HG03108 (cell line): ENCODE data around the gene LRIG3.
"Not testable (repeated sequence)": the region's sequence is repeated elsewhere in the genome, so short reads cannot be mapped to it uniquely, and the experiment has no call there.

ENCODE experiments used
- ATAC-seq: cut with Tn5 transposase; IDR thresholded peaks from one replicate; pipeline ENCODE4 v1.9.1; 2021; ENCODE audit warnings: moderate library complexity; ENCODE audit not compliant: unreplicated experiment

LRIG3 gene

DNA sequence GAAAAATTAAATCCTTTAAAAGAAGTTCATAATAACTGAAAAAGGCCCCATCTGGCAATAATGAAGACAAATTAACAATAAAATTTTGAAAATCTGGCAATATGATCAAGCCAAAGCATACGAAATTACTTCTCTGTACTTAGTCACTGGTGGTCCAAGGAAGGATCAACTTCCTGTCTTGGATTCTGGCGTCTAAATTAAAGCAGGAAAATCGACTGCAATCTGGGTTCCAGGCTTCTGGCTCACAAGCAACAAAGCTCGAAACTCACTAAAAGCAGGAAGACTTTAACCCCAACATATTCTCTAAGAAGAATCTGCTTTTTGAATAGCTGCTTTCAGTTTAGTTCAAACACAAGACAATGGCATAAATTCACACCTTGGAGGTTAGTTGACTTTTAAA, 49.7 kb downstream of the LRIG3 start:
- ATAC-seq = no peak

DNA sequence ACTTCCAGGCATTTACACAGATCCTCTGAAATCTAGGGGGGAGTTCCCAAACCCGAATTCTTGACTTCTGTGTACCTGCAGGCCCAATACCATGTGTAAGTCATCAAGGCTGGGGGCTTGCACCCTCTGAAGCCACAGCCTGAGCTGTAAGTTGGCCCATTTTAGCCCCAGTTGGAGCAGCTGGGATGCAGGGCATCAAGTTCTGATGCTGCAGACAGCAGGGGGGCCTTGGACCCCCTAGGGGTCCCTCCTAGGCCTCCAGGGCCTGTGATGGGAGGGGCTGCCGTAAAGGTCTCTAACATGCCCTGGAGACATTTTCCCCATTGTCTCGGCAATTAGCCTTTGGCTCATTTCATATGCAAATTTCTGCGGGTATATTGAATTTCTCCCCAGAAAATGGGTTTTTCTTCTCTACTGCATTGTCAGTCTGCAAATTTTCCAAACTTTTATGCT, 59.5 kb downstream of the LRIG3 start:
- ATAC-seq = no peak

DNA sequence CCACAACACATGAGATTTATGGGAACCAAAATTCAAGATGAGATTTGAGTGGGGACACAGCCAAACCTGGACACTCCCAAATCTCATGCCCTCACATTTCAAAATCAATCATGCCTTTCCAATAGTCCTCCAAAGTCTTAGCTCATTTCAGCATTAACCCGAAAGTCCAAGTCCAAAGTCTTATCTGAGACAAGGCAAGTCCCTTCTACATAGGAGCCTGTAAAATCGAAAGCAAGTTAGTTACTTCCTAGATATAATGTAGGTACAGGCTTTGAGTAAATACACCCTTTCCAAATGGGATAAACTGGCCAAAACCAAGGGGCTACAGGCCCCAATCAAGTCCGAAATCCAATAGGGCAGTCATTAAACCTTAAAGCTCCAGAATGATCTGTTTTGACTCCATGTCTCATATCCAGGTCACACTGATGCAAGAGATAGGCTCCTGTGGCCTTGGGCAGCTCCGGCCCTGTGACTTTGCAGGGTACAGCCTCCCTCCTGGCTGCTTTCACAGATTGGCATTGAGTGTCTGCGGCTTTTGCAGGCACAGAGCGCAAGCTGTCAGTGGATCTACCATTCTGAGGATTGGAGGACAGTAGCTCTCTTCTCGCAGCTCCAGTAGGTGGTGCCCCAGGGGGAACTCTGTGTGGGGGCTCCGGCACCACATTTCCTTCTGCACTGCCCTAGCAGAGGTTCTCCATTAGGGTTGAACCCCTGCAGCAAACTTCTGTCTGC, 60.1 kb downstream of the LRIG3 start:
- no peak for ATAC-seq

DNA sequence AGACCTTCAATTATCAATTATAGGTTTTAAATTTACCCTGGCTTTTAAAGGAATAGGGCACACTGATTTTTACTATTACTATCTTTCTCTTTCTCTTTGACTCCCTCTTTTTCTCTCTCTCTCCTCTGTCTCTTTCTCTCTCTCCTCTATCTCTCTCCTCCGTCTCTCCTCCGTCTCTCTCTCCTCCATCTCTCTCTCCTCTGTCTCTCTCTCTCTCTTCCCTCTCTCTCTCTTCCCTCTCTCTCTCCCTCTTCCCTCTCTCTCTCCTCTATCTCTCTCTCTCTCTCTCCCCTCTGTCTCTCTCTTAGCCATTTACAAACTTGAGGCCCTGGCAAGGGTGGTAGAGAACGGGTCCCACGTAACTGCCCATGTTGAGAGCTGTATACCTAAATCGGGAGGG, 62.3 kb downstream of the LRIG3 start:
- no peak for ATAC-seq

DNA sequence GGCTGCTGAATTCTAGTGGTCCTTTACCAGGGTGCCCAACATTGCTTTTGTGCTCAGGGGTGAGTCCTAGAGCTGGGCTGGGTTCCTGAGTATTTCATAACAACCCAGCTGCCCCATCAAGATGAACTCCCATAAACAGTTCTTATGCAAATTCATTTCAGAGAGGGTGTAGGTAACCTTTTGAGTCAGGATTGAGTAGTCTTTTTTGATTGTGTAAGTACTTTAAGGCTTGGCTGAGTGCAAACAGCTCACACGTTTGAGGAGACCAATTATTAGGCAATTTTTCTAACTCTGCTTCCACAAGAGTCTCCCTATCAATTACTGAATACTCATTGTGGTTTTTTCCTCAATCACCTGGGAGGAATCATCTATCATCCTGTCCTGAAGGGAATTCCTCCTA, 63.1 kb downstream of the LRIG3 start:
- ATAC-seq = not testable (repeated sequence)

DNA sequence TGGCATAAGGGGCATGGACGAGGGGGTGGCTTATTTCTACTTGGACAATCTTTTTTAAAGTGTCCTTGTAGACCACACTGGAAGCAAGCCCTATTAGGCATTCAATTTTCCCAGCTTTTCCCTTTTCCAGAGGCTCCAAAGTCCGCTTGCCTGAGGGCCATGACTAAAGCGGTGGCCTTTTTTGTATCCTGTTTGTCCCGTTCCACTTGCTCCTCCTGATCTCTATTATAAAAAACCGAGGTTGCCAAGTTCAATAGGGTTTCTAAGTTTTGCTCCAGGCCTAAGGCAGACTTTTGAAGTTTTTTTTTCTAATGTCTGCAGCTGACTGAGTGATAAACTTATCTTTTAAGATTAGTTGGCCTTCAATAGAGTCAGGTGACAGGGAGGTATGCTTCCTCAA, 64.7 kb downstream of the LRIG3 start:
- ATAC-seq = not testable (repeated sequence)

DNA sequence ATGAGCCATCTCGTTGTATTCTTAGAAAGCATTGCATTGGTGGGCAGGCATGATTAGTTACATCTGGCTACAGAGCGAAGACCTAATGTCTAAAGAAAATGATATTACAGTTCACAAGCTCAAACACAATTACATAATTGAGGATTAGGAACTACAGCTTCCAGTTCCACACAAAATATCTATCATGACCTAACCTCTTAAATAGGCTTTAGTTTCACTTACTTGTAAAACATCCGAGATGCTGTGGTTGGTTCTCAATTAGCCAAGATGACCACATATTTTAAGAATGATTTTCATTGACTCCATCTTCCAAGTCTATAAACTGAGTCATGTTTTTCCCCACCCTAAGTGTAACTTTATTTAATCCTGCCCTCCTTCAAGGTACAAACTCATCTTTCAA, 69.5 kb downstream of the LRIG3 start:
- no peak for ATAC-seq

DNA sequence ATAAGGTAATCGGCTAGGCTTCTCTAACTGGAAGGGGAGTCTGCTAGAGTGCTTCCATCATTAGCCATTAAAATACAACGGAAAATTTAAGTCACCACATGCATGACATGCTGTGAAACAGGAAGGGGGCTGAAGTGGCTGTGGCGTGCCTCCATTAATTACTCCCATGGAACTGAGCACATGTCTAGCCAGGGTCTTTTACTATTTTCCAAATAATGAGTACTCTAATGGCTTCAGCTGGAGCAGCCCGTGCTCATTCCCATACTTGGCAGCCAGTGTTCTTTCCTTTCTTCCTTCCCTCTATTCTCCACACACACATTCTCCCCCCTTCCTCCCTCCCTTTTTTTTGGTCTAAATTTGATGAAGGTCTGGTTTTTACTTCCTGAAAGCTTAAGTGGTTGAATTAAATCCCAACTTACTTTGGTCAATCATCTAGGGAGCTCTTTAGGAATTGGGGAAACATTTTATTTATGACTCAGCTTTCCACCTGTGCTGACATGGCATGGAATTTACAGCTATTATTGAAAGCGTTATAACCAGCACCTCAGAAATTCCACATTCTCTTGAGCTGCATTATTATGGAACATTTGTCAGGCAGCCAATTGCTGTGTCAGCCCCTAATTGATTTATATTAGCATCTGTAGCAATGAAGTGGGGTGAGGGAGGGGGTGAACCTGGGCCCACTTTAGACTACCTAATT, 72.3 kb downstream of the LRIG3 start:
- no peak for ATAC-seq

DNA sequence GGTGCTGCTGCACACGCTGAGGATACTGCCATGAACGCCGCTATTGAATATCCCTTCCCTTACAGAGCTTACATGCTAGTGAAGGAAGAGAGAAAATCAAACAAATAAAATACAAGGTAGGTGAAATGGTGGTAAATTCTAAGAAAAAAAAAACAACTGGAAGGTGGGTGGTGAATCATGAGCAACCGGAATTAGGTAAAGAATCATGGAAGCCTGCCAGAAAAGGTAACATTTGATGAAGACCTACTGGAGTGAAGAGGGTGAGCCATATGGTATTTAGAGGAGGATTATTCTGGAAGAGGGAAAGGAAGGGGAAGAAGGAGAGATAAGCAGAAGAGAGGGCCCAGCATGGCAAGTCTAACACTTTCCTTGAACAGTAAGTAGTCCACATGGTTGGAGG, 76.1 kb downstream of the LRIG3 start:
- no peak for ATAC-seq

DNA sequence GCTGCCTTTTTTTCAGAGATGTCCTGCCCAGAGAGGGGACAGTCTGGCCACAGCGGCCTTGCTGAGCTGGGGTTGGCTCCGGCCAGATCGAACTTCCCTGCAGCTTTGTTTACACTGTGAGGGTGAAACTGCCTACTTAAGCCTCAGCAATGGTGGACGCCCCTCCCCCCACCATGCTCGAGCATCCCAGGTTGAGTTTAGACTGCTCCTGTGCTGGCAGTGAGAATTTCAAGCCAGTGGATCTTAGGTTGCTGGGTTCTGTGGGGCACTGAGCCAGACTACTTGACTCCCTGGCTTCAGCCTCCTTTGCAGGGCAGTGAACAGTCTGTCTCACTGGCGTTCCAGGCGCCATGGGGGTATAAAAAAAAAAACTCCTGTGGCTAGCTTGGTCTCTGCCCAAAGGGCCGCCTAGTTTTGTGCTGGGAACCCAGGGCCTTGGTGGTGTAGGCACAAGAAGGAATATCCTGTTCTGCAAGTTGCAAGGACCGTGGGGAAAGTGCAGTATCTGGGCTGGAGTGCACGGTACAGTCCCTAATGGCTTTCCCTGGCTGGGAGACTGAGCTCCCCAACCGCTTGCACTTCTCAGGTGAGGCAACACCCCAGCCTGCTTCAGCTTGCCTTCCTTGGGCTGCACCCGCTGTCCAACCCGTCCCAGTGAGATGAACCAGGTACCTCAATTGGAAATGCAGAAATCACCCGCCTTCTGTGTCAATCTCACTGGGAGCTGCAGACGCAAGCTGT, 79.1 kb downstream of the LRIG3 start:
- ATAC-seq = no peak

DNA sequence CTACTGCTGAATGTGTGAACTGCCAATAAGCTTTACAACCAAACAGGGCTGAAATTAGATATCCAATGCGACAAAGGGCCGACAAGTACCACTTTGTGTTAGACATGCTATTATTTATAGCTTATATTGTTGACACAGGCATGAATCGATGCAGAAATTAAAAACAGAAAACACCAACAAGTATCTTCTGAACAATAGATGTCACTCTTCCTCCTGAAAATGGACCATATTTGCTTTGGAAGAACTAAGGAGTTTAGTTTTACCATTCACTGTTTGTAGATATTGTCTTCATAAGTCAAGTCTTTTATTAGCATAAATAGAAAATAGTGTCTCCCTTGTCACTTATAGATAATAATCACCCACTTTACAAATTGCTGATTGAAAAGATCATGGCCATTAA, 86.5 kb downstream of the LRIG3 start:
- no peak for ATAC-seq

DNA sequence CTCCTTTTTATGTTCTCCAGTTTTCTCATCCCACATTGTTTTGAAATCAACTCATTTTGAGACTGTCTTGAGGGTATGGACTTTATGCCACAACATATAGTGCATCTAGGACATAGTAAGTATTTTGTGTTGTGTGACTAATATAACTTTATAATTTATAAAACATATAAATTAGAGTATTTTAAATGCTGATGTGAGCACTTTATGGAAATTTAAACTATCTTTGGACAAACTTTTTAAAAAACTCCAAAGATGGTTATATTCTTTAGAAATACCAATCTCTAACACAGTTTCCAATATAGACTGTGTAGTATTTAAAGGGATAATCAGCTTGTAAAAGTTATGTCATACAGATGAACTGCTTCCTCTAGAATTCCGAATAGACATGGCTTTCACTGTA, 87.4 kb downstream of the LRIG3 start:
- no peak for ATAC-seq
